Measurements from ENCODE around the gene ZFAND3.

Gene ZFAND3

GRCh38 chr6:38158762-38159350 lies 339.3 kb downstream of the ZFAND3 start:
- DNase-seq = no peak

- DNase-seq = no peak
Observed at GRCh38 chr6:38159596-38159995, 340.1 kb downstream of the ZFAND3 start.

- DNase-seq = no peak
Observed at GRCh38 chr6:38160831-38161230, 341.3 kb downstream of the ZFAND3 start.

GRCh38 chr6:38161331-38161730 lies 341.8 kb downstream of the ZFAND3 start:
- no peak for DNase-seq

GRCh38 chr6:38161754-38162492 lies 342.4 kb downstream of the ZFAND3 start:
- DNase-seq = no peak

- no peak for DNase-seq
Observed at GRCh38 chr6:38162493-38163185, 343.1 kb downstream of the ZFAND3 start.

- no peak for DNase-seq
Observed at GRCh38 chr6:38163186-38164130, 343.9 kb downstream of the ZFAND3 start.

- no peak for DNase-seq
Observed at GRCh38 chr6:38164131-38164481, 344.6 kb downstream of the ZFAND3 start.

GRCh38 chr6:38164671-38165108 lies 345.2 kb downstream of the ZFAND3 start:
- DNase-seq = no peak

GRCh38 chr6:38166411-38167240 lies 347.1 kb downstream of the ZFAND3 start:
- DNase-seq = no peak

GRCh38 chr6:38167598-38167997 lies 348.1 kb downstream of the ZFAND3 start:
- DNase-seq = no peak

GRCh38 chr6:38168126-38168525 lies 348.6 kb downstream of the ZFAND3 start:
- no peak for DNase-seq

- no peak for DNase-seq
Observed at GRCh38 chr6:38168699-38169098, 349.2 kb downstream of the ZFAND3 start.

- DNase-seq = no peak
Observed at GRCh38 chr6:38169221-38169976, 349.9 kb downstream of the ZFAND3 start.

GRCh38 chr6:38169977-38170526 lies 350.5 kb downstream of the ZFAND3 start:
- no peak for DNase-seq

- no peak for DNase-seq
Observed at GRCh38 chr6:38170666-38171355, 351.3 kb downstream of the ZFAND3 start.

GRCh38 chr6:38171997-38172738 lies 352.6 kb downstream of the ZFAND3 start:
- DNase-seq = no peak

GRCh38 chr6:38172739-38173410 lies 353.3 kb downstream of the ZFAND3 start:
- DNase-seq = no peak

GRCh38 chr6:38173909-38174308 lies 354.4 kb downstream of the ZFAND3 start:
- DNase-seq = no peak
